Measurements from ENCODE around the gene SERINC5.

Gene SERINC5

GRCh38 chr5:80198399-80198798 is 57.4 kb downstream of the SERINC5 start:
- Histone ChIP-seq H3K36me3 (ENCODE audit: control insufficient read depth in 2 of 2, insufficient read depth in 2 of 2, low read length in 2 of 2) (peaks cover 2 to 8% of the 10 kb centered on the region in 2 donors), H3K4me3 (ENCODE audit: low read length in 2 of 2) (no peak overlapping the region), H3K4me1 (ENCODE audit: control insufficient read depth, insufficient read depth, low read length) (peaks cover 23% of the 10 kb centered on the region), H3K9me3 (ENCODE audit: control insufficient read depth in 2 of 2, low read length in 2 of 2) (no peaks in the 10 kb centered on the region), H3K27me3 (ENCODE audit: control insufficient read depth in 1 of 2, insufficient read depth in 2 of 2, low read length in 2 of 2) (no peaks in the 10 kb centered on the region), H3K27ac (ENCODE audit: low read length) (peak overlapping the region; percentile 2), H3K9ac (ENCODE audit: low read length in 2 of 2) (no peak overlapping the region)

- Histone ChIP-seq H3K36me3 (ENCODE audit: control insufficient read depth in 2 of 2, insufficient read depth in 2 of 2, low read length in 2 of 2) (no peaks in the 10 kb centered on the region), H3K27ac (ENCODE audit: low read length) (no peak overlapping the region), H3K4me3 (ENCODE audit: low read length in 2 of 2) (no peak overlapping the region), H3K9ac (ENCODE audit: low read length in 2 of 2) (no peak overlapping the region), H3K4me1 (ENCODE audit: control insufficient read depth, insufficient read depth, low read length) (peaks cover 45% of the 10 kb centered on the region), H3K9me3 (ENCODE audit: control insufficient read depth in 2 of 2, low read length in 2 of 2) (no peaks in the 10 kb centered on the region), H3K27me3 (ENCODE audit: control insufficient read depth in 1 of 2, insufficient read depth in 2 of 2, low read length in 2 of 2) (no peaks in the 10 kb centered on the region)
These were observed 59.9 kb downstream of the SERINC5 start for GRCh38 chr5:80195837-80196400.

GRCh38 chr5:80194468-80194867 is 61.4 kb downstream of the SERINC5 start:
- Histone ChIP-seq H3K4me1 (ENCODE audit: control insufficient read depth, insufficient read depth, low read length) (peaks cover 45% of the 10 kb centered on the region), H3K27me3 (ENCODE audit: control insufficient read depth in 1 of 2, insufficient read depth in 2 of 2, low read length in 2 of 2) (no peaks in the 10 kb centered on the region), H3K27ac (ENCODE audit: low read length) (no peak overlapping the region)

GRCh38 chr5:80193401-80193800 is 62.4 kb downstream of the SERINC5 start:
- Histone ChIP-seq H3K4me3 (ENCODE audit: low read length in 2 of 2) (peak overlapping the region in 1 of 2 donors; percentile 43), H3K9me3 (ENCODE audit: control insufficient read depth in 2 of 2, low read length in 2 of 2) (no peaks in the 10 kb centered on the region), H3K27me3 (ENCODE audit: control insufficient read depth in 1 of 2, insufficient read depth in 2 of 2, low read length in 2 of 2) (no peaks in the 10 kb centered on the region), H3K4me1 (ENCODE audit: control insufficient read depth, insufficient read depth, low read length) (peaks cover 42% of the 10 kb centered on the region), H3K27ac (ENCODE audit: low read length) (peak overlapping the region; percentile 53), H3K9ac (ENCODE audit: low read length in 2 of 2) (no peak overlapping the region), H3K36me3 (ENCODE audit: control insufficient read depth in 2 of 2, insufficient read depth in 2 of 2, low read length in 2 of 2) (no peaks in the 10 kb centered on the region)

More at GRCh38 chr5:80194468-80194867, 61.4 kb downstream of the SERINC5 start:
- Histone ChIP-seq H3K9ac (ENCODE audit: low read length in 2 of 2) (no peak overlapping the region), H3K4me3 (ENCODE audit: low read length in 2 of 2) (no peak overlapping the region), H3K9me3 (ENCODE audit: control insufficient read depth in 2 of 2, low read length in 2 of 2) (no peaks in the 10 kb centered on the region), H3K36me3 (ENCODE audit: control insufficient read depth in 2 of 2, insufficient read depth in 2 of 2, low read length in 2 of 2) (no peaks in the 10 kb centered on the region)

- H3K4me1 ChIP-seq (ENCODE audit: control insufficient read depth, insufficient read depth, low read length): peaks cover 39% of the 10 kb centered on the region
- peak overlapping the region in 1 of 2 donors; percentile 29 for H3K9ac ChIP-seq (ENCODE audit: low read length in 2 of 2)
- H3K4me3 ChIP-seq (ENCODE audit: low read length in 2 of 2): peak overlapping the region; percentile 43 to 47
- H3K9me3 ChIP-seq (ENCODE audit: control insufficient read depth in 2 of 2, low read length in 2 of 2): no peaks in the 10 kb centered on the region
- H3K27me3 ChIP-seq (ENCODE audit: control insufficient read depth in 1 of 2, insufficient read depth in 2 of 2, low read length in 2 of 2): no peaks in the 10 kb centered on the region
- peak overlapping the region; percentile 53 for H3K27ac ChIP-seq (ENCODE audit: low read length)
- H3K36me3 ChIP-seq (ENCODE audit: control insufficient read depth in 2 of 2, insufficient read depth in 2 of 2, low read length in 2 of 2): no peaks in the 10 kb centered on the region
These were observed 63.2 kb downstream of the SERINC5 start for GRCh38 chr5:80192507-80193241.

- Histone ChIP-seq H3K27ac (ENCODE audit: low read length) (peak overlapping the region; percentile 53), H3K27me3 (ENCODE audit: control insufficient read depth in 1 of 2, insufficient read depth in 2 of 2, low read length in 2 of 2) (no peaks in the 10 kb centered on the region), H3K4me1 (ENCODE audit: control insufficient read depth, insufficient read depth, low read length) (peaks cover 36% of the 10 kb centered on the region), H3K9ac (ENCODE audit: low read length in 2 of 2) (no peak overlapping the region), H3K4me3 (ENCODE audit: low read length in 2 of 2) (peak overlapping the region in 1 of 2 donors; percentile 12), H3K9me3 (ENCODE audit: control insufficient read depth in 2 of 2, low read length in 2 of 2) (no peaks in the 10 kb centered on the region), H3K36me3 (ENCODE audit: control insufficient read depth in 2 of 2, insufficient read depth in 2 of 2, low read length in 2 of 2) (no peaks in the 10 kb centered on the region)
These were observed 63.9 kb downstream of the SERINC5 start for GRCh38 chr5:80191991-80192398.

GRCh38 chr5:80191397-80191796 is 64.5 kb downstream of the SERINC5 start:
- Histone ChIP-seq H3K4me3 (ENCODE audit: low read length in 2 of 2) (no peak overlapping the region), H3K27ac (ENCODE audit: low read length) (peak overlapping the region; percentile 53), H3K9me3 (ENCODE audit: control insufficient read depth in 2 of 2, low read length in 2 of 2) (no peaks in the 10 kb centered on the region), H3K36me3 (ENCODE audit: control insufficient read depth in 2 of 2, insufficient read depth in 2 of 2, low read length in 2 of 2) (no peaks in the 10 kb centered on the region), H3K4me1 (ENCODE audit: control insufficient read depth, insufficient read depth, low read length) (peaks cover 36% of the 10 kb centered on the region), H3K27me3 (ENCODE audit: control insufficient read depth in 1 of 2, insufficient read depth in 2 of 2, low read length in 2 of 2) (no peaks in the 10 kb centered on the region), H3K9ac (ENCODE audit: low read length in 2 of 2) (no peak overlapping the region)

- Histone ChIP-seq H3K9me3 (ENCODE audit: control insufficient read depth in 2 of 2, low read length in 2 of 2) (no peaks in the 10 kb centered on the region), H3K27ac (ENCODE audit: low read length) (no peak overlapping the region), H3K9ac (ENCODE audit: low read length in 2 of 2) (no peak overlapping the region), H3K4me3 (ENCODE audit: low read length in 2 of 2) (no peak overlapping the region), H3K36me3 (ENCODE audit: control insufficient read depth in 2 of 2, insufficient read depth in 2 of 2, low read length in 2 of 2) (no peaks in the 10 kb centered on the region), H3K4me1 (ENCODE audit: control insufficient read depth, insufficient read depth, low read length) (peaks cover 34% of the 10 kb centered on the region), H3K27me3 (ENCODE audit: control insufficient read depth in 1 of 2, insufficient read depth in 2 of 2, low read length in 2 of 2) (no peaks in the 10 kb centered on the region)
These were observed 64.9 kb downstream of the SERINC5 start for GRCh38 chr5:80190960-80191359.

- Histone ChIP-seq H3K9ac (ENCODE audit: low read length in 2 of 2) (no peak overlapping the region), H3K4me1 (ENCODE audit: control insufficient read depth, insufficient read depth, low read length) (peaks cover 30% of the 10 kb centered on the region), H3K9me3 (ENCODE audit: control insufficient read depth in 2 of 2, low read length in 2 of 2) (no peaks in the 10 kb centered on the region), H3K27ac (ENCODE audit: low read length) (no peak overlapping the region), H3K4me3 (ENCODE audit: low read length in 2 of 2) (no peak overlapping the region), H3K36me3 (ENCODE audit: control insufficient read depth in 2 of 2, insufficient read depth in 2 of 2, low read length in 2 of 2) (no peaks in the 10 kb centered on the region), H3K27me3 (ENCODE audit: control insufficient read depth in 1 of 2, insufficient read depth in 2 of 2, low read length in 2 of 2) (no peaks in the 10 kb centered on the region)
These were observed 66.1 kb downstream of the SERINC5 start for GRCh38 chr5:80189701-80190100.

GRCh38 chr5:80189201-80189600 is 66.6 kb downstream of the SERINC5 start:
- Histone ChIP-seq H3K36me3 (ENCODE audit: control insufficient read depth in 2 of 2, insufficient read depth in 2 of 2, low read length in 2 of 2) (no peaks in the 10 kb centered on the region), H3K27me3 (ENCODE audit: control insufficient read depth in 1 of 2, insufficient read depth in 2 of 2, low read length in 2 of 2) (no peaks in the 10 kb centered on the region), H3K4me1 (ENCODE audit: control insufficient read depth, insufficient read depth, low read length) (peaks cover 29% of the 10 kb centered on the region), H3K9ac (ENCODE audit: low read length in 2 of 2) (no peak overlapping the region), H3K4me3 (ENCODE audit: low read length in 2 of 2) (no peak overlapping the region), H3K9me3 (ENCODE audit: control insufficient read depth in 2 of 2, low read length in 2 of 2) (no peaks in the 10 kb centered on the region), H3K27ac (ENCODE audit: low read length) (no peak overlapping the region)

All from stomach smooth muscle (tissue), 2 donors.